Fibroblast of skin of abdomen (primary cell): ENCODE results near the gene ZCCHC3. TPM values are rescaled to one million over a fixed set of nuclear protein-coding genes. Genes with fewer than 3 reads are reported as not detected.
A peak's percentile ranks its signal among the peaks of the same experiment; 100 is the strongest.
"Not testable (repeated sequence)": the region's sequence is repeated elsewhere in the genome, so short reads cannot be mapped to it uniquely, and the experiment has no call there.

Experiments
- DNase-seq: peaks from one replicate; pipeline ENCODE4 v3.0.0-alpha.2; 2013
- polyA plus RNA-seq, 2 experiments: library from polyadenylated mRNA; unstranded; fragments of 120-200 nt; gene quantifications; one replicate each; pipeline ENCODE4 v1.2.1, GENCODE V29; 2013; ENCODE audit not compliant: insufficient read length in 2 of 2

ZCCHC3 gene, protein sequence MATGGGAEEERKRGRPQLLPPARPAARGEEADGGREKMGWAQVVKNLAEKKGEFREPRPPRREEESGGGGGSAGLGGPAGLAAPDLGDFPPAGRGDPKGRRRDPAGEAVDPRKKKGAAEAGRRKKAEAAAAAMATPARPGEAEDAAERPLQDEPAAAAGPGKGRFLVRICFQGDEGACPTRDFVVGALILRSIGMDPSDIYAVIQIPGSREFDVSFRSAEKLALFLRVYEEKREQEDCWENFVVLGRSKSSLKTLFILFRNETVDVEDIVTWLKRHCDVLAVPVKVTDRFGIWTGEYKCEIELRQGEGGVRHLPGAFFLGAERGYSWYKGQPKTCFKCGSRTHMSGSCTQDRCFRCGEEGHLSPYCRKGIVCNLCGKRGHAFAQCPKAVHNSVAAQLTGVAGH
- polyA plus RNA-seq (2013, experiment 1 of 2; ENCODE audit: insufficient read length) = 17.7 TPM
- polyA plus RNA-seq (2013, experiment 2 of 2; ENCODE audit: insufficient read length) = 17.1 TPM

GRCh38 chr20:297098-297924, at the start of gene ZCCHC3:
Gene ZCCHC3, plus strand, starts transcription at chr20:297570. Its CDS starts 17 bp downstream, at chr20:297587.
- peak; percentile 97 for DNase-seq

DNA sequence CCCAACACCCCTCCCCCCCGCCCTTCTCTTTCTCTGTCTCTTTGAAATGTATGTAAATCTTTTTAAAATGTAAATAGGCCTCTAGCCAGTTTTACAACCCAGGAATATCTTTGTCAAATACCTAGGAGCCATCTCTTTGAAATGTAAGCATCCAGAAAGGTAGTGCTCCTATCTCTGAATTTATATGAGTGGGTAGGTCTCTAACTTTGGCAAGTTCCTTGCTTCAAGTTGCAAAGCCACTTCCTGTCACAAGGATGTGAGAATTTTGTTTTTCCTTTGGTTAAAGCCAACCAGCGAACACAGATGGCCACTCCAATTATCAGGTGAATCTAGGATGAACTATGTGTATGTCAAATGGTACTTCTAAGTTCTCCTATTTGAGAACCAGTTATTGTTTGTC, 46.0 kb upstream of the ZCCHC3 start:
- DNase-seq = no peak

GRCh38 chr20:252801-253200, 44.6 kb upstream of the ZCCHC3 start:
- no peak for DNase-seq

GRCh38 chr20:253447-253846, 43.9 kb upstream of the ZCCHC3 start:
- DNase-seq = not testable (repeated sequence)

- DNase-seq = no peak
These were observed 40.0 kb upstream of the ZCCHC3 start, which contains the start of gene DEFB132 for GRCh38 chr20:257419-257818. Gene DEFB132, plus strand, starts transcription at chr20:257724. Its CDS starts 55 bp downstream, at chr20:257779.

DNA sequence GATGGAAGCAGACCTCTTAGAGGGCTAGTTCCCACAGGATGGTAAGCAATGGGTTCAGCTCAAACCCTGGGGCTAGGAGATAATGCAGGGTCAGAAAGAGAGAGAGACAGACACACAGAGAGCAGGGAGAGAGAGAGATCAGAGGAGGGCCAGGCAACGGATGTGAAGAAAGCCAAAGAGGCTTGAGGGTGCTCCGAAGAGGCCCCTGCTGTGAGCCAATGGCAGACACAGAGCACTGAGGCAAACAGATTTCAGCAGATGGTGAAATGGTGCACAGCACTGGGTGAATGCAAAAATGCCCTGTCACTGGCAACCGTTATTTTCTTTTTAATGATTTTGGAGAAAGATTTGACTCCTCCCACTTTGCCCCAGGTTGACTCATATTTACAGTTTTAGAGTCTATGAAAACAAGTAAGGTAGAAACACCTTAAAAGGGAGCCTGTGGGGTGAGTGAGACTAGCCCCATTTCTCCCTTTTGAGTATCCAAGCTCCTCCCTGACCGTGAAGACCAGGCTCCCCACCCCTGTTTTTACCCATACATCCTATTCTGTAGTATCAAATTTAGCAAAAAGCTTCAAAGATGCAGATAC, 39.0 kb upstream of the ZCCHC3 start:
- DNase-seq = no peak

- DNase-seq = peak; percentile 24
These were observed 38.4 kb upstream of the ZCCHC3 start for GRCh38 chr20:258963-259362.

- DNase-seq = no peak
These were observed 37.4 kb upstream of the ZCCHC3 start for GRCh38 chr20:259981-260380.

GRCh38 chr20:263701-264100, 33.7 kb upstream of the ZCCHC3 start:
- DNase-seq = no peak

GRCh38 chr20:266596-267562, 30.5 kb upstream of the ZCCHC3 start:
- DNase-seq = peak; percentile 77

- DNase-seq = no peak
These were observed 26.9 kb upstream of the ZCCHC3 start for GRCh38 chr20:270517-270916.

DNA sequence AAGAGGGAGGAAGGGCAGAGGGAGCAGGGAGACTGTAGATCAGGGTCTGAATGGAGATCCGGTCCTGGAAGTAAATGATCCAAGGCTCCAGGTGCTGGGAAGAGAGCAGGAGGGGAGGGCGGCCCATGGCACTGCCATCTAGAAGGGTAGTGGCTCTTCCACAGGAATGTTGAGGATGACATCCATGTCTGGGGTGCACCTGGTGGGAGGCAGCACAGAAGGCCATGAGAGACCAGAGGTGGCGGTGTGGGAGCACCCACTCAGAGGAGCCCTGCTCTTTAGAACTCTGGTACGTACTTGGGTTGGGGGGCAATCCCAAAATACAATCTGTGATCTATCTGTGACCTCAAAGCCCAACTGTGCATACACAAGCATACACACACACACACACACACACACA, 26.3 kb upstream of the ZCCHC3 start:
- no peak for DNase-seq

DNA sequence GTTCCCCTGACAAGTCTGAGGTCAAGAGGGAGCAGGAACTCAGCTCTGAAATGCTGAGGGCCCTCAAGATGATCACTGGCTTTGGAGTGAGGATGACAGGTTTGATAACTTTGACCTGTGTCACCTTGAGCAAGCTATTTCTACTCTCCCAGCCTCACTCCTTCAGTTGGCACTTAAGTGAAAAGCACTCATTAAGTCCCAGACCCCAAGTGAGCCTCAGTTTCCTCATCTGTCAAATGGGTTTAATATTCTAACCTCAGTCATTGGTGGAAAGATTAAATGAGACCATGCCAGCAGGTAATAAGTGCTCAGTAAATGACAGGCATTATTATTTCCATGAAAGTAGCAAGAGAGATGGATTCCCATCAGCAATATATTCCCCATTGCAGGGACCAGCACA, 25.8 kb upstream of the ZCCHC3 start:
- no peak for DNase-seq

GRCh38 chr20:272718-273117, 24.7 kb upstream of the ZCCHC3 start:
- DNase-seq = no peak

DNA sequence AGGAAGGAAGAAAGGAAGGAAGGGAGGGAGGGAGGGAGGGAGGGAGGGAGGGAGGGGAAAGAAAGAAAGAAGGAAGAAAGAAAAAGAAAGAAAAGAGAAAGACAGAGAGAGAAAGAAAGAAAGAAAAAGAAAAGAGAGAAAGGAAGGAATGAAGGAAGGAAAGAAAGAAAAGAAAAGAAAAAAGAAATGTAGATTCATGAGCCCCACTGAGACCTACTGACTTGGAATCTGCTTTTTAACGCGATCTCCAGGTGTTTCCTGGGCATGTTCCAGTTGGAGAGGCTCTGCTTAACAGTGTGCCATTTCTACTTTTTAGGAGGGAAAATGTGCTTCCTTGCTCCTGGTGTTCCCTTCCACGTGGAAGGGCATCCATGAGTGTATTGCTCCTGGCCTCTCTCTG, 23.5 kb upstream of the ZCCHC3 start:
- DNase-seq = no peak

- DNase-seq = no peak
These were observed 21.6 kb upstream of the ZCCHC3 start for GRCh38 chr20:275791-276190.

- DNase-seq = no peak
These were observed 20.5 kb upstream of the ZCCHC3 start for GRCh38 chr20:276620-277495.

GRCh38 chr20:277496-277781, 19.9 kb upstream of the ZCCHC3 start:
- no peak for DNase-seq

DNA sequence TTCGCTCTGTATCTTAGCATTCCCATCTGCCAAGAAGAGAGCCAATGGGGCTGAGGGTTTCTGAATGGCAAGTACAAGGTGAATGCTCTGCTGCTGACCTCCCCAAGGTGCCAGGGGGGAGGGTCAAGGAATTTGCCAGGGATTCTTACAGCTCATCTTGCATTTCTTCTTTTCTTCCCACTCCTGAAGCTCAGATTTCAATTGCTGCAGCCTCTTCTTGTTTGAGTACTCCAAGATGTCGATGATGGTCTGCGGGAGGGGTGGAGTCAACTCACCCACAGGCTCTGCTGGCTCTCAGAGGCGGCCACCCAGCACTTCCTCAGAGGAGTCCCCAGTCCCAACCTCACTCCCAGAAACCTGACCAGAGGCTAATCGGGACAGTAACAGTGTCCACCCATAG, 19.2 kb upstream of the ZCCHC3 start:
- no peak for DNase-seq

DNA sequence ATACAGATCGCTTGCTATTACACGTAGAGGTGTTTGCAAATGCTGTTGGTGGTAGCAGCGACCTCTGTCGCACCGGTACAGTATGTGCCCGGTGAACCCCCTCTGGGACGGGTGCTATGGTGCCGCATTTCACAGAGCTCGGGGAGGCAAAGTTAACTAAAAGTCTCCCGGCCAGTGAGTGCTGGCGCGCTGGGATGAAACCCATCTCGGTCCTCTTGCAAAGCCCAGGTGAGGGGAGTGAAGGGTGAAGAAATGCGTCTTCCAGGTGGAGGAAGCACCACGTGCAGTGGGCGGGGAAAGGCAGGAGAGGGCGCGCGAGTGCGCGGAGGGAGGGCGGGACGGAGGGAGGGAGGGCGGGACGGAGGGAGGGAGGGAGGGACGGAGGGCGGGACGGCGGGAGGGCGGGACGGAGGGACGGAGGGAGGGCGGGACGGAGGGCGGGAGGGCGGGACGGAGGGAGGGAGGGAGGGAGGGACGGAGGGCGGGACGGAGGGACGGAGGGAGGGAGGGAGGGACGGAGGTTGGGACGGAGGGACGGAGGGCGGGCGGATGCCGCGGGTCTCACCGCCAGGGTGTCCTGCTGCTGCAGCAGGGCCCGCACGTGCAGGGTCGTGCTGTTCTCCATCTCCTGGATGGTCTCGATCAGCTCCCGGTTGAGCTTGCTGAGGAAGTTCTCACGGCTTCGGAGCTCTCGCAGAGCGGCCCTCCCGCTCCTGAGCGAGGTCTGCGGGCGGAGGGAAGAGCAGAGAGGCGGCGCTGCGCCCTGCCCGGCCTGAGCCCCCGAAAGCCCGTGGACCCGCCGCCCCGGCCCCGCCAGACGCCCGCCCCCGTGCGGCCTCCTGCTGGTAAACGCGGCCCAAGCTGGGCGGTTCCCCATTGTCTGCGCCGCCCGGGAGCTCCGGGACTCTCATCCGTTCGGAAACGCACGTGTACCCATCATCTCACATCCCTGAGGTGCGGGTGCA, 18.5 kb upstream of the ZCCHC3 start:
- no peak for DNase-seq
